Neuronal stem cell (in vitro differentiated cells): ENCODE results near the gene PTPRU.
A peak's percentile ranks its signal among the peaks of the same experiment; 100 is the strongest.
"Not testable (repeated sequence)": the region's sequence is repeated elsewhere in the genome, so short reads cannot be mapped to it uniquely, and the experiment has no call there.

Experiments
- DNase-seq: peaks from one replicate; pipeline ENCODE4 v3.0.0-alpha.2; 2013; ENCODE audit warnings: low spot score
- H2AFZ ChIP-seq: one replicate; pipeline ENCODE4 v1.6.1; 2013; ENCODE audit warnings: mild to moderate bottlenecking, low read length, inconsistent platforms
- H2AK5ac ChIP-seq: 2 replicates; pipeline ENCODE4 v1.6.1; 2013; ENCODE audit warnings: low read depth, mild to moderate bottlenecking, inconsistent platforms, low read length, moderate library complexity, mixed read lengths
- H2BK120ac ChIP-seq: 2 replicates; pipeline ENCODE4 v1.6.1; 2013; ENCODE audit warnings: low read depth, mild to moderate bottlenecking, inconsistent platforms, low read length, moderate library complexity, mixed read lengths
- H2BK12ac ChIP-seq: one replicate; pipeline ENCODE4 v1.6.1; 2013; ENCODE audit warnings: low read length, inconsistent platforms
- H2BK15ac ChIP-seq: 2 replicates; pipeline ENCODE4 v1.6.1; 2013; ENCODE audit warnings: mild to moderate bottlenecking, low read length, inconsistent platforms, mixed read lengths
- H2BK5ac ChIP-seq: one replicate; pipeline ENCODE4 v1.6.1; 2013; ENCODE audit warnings: inconsistent platforms, mild to moderate bottlenecking, low read length, moderate library complexity
- H3K14ac ChIP-seq: one replicate; pipeline ENCODE4 v1.6.1; 2013; ENCODE audit warnings: low read length, inconsistent platforms
- H3K18ac ChIP-seq: 2 replicates; pipeline ENCODE4 v1.6.1; 2013; ENCODE audit warnings: low read length, inconsistent platforms
- H3K23ac ChIP-seq: 2 replicates; pipeline ENCODE4 v1.6.1; 2013; ENCODE audit warnings: low read depth, mild to moderate bottlenecking, mixed read lengths, low read length, inconsistent platforms; ENCODE audit not compliant: poor library complexity
- H3K27ac ChIP-seq: replicated peaks from 3 replicates; pipeline ENCODE4 v1.5.1; 2013; ENCODE audit warnings: low read length, inconsistent platforms
- H3K27me3 ChIP-seq, 3 experiments: 2 replicates each; pipeline ENCODE4 v1.6.1; 2013; ENCODE audit warnings: low read length in 3 of 3, mild to moderate bottlenecking in 2 of 3, inconsistent platforms in 1 of 3, low read depth in 1 of 3, mixed read lengths in 1 of 3, moderate library complexity in 1 of 3; ENCODE audit not compliant: control insufficient read depth in 3 of 3, insufficient read depth in 3 of 3
- H3K36me3 ChIP-seq, 2 donors: replicated peaks in 1 of 2; 2 replicates each; pipeline ENCODE4 v1.6.1; 2013; ENCODE audit warnings: low read length in 2 of 2; ENCODE audit not compliant: control insufficient read depth in 2 of 2, insufficient read depth in 2 of 2
- H3K4ac ChIP-seq: 2 replicates; pipeline ENCODE4 v1.6.1; 2013; ENCODE audit warnings: inconsistent platforms, mild to moderate bottlenecking, low read length, moderate library complexity
- H3K4me1 ChIP-seq, 2 donors: 1 replicate in 1 of 2; 2 replicates in 1 of 2; pipeline ENCODE4 v1.6.1; 2013; ENCODE audit warnings: low read length in 2 of 2, low read depth in 1 of 2; ENCODE audit not compliant: control insufficient read depth in 2 of 2, insufficient read depth in 1 of 2
- H3K4me2 ChIP-seq: one replicate; pipeline ENCODE4 v1.6.1; 2013; ENCODE audit warnings: mild to moderate bottlenecking, low read length, inconsistent platforms; ENCODE audit not compliant: insufficient read depth, poor library complexity, severe bottlenecking
- H3K4me3 ChIP-seq, 2 donors: 2 replicates each; pipeline ENCODE4 v1.5.1; 2013; ENCODE audit warnings: low read length in 2 of 2, mild to moderate bottlenecking in 2 of 2, inconsistent platforms in 1 of 2, moderate library complexity in 1 of 2
- H3K79me1 ChIP-seq: one replicate; pipeline ENCODE4 v1.6.1; 2013; ENCODE audit warnings: low read depth, mild to moderate bottlenecking, inconsistent platforms, low read length, moderate library complexity
- H3K9ac ChIP-seq: one replicate; pipeline ENCODE4 v1.6.1; 2013; ENCODE audit warnings: mild to moderate bottlenecking, low read depth, low read length, inconsistent platforms; ENCODE audit not compliant: poor library complexity
- H3K9me3 ChIP-seq, 2 donors: replicated peaks in 1 of 2; 2 replicates each; pipeline versions ENCODE3 to v1.6.1; 2013; ENCODE audit warnings: low read length in 2 of 2, mild to moderate bottlenecking in 2 of 2, inconsistent platforms in 1 of 2, low read depth in 1 of 2, mixed read lengths in 1 of 2, moderate library complexity in 1 of 2; ENCODE audit not compliant: control insufficient read depth in 2 of 2, insufficient read depth in 1 of 2
- H4K8ac ChIP-seq: one replicate; pipeline ENCODE4 v1.6.1; 2013; ENCODE audit warnings: low read depth, mild to moderate bottlenecking, inconsistent platforms, low read length, moderate library complexity
- H4K91ac ChIP-seq: one replicate; pipeline ENCODE4 v1.6.1; 2013; ENCODE audit warnings: low read length, low read depth, mild to moderate bottlenecking, inconsistent platforms; ENCODE audit not compliant: poor library complexity
- WGBS, 2 donors: extraction: QIAGEN DNeasy Blood & Tissue Kit; methylation state at CpG; one replicate each; pipeline ENCODE4 v1.1.7; 2013; ENCODE audit warnings: missing lambda C conversion rate in 2 of 2, mixed read lengths in 1 of 2; ENCODE audit not compliant: insufficient read length in 2 of 2, insufficient replicate concordance in 1 of 2; ENCODE audit errors: extremely low coverage in 2 of 2; 5-methylcytosine and 5-hydroxymethylcytosine counted together

PTPRU gene

GRCh38 chr1:29232387-29232786, 3.9 kb upstream of the PTPRU start:
- Histone ChIP-seq H2BK12ac (no peak overlapping the region), H2BK5ac (no peak overlapping the region), H3K36me3 (no peaks in the 10 kb centered on the region), H3K18ac (no peak overlapping the region), H2AK5ac (no peak overlapping the region), H2AFZ (peak overlapping the region; percentile 17), H3K4me2 (no peak overlapping the region), H3K4ac (no peak overlapping the region), H4K91ac (no peak overlapping the region), H3K27ac (no peak overlapping the region), H3K14ac (no peak overlapping the region), H3K9me3 (peaks cover 0 to 6% of the 10 kb centered on the region in 2 donors), H2BK120ac (no peak overlapping the region), H3K79me1 (peaks cover 7% of the 10 kb centered on the region), H4K8ac (no peak overlapping the region), H3K9ac (no peak overlapping the region), H3K23ac (no peak overlapping the region), H2BK15ac (no peak overlapping the region), H3K27me3 (peaks cover 8 to 41% (median 18%) of the 10 kb centered on the region in 3 experiments), H3K4me1 (peaks cover 13 to 14% of the 10 kb centered on the region in 2 donors), H3K4me3 (no peak overlapping the region)
- DNase-seq = no peak
- WGBS, 2 donors = no CpG with 5 or more reads among the region's 3 CpGs

GRCh38 chr1:29233693-29234092, 2.6 kb upstream of the PTPRU start:
- Histone ChIP-seq H3K79me1 (peaks cover 7% of the 10 kb centered on the region), H3K36me3 (no peaks in the 10 kb centered on the region), H4K8ac (no peak overlapping the region), H3K4ac (no peak overlapping the region), H3K18ac (no peak overlapping the region), H3K9me3 (peaks cover 0 to 6% of the 10 kb centered on the region in 2 donors), H3K27me3 (peaks cover 8 to 52% (median 30%) of the 10 kb centered on the region in 3 experiments), H3K4me3 (no peak overlapping the region), H2AFZ (no peak overlapping the region), H3K23ac (no peak overlapping the region), H2BK5ac (no peak overlapping the region), H2BK15ac (no peak overlapping the region), H3K9ac (no peak overlapping the region), H3K4me2 (no peak overlapping the region), H4K91ac (no peak overlapping the region), H2AK5ac (no peak overlapping the region), H3K27ac (no peak overlapping the region), H2BK120ac (no peak overlapping the region), H2BK12ac (no peak overlapping the region), H3K4me1 (peaks cover 18 to 20% of the 10 kb centered on the region in 2 donors), H3K14ac (no peak overlapping the region)
- DNase-seq = no peak
- WGBS, 2 donors = no CpG with 5 or more reads among the region's 4 CpGs

GRCh38 chr1:29234471-29234870, 1.9 kb upstream of the PTPRU start:
- no CpG with 5 or more reads among the region's 1 CpG for WGBS, 2 donors
- Histone ChIP-seq H3K23ac (no peak overlapping the region), H3K9ac (no peak overlapping the region), H2AFZ (no peak overlapping the region), H3K14ac (no peak overlapping the region), H3K4ac (no peak overlapping the region), H3K27ac (no peak overlapping the region), H4K8ac (no peak overlapping the region), H3K4me1 (peaks cover 23 to 28% of the 10 kb centered on the region in 2 donors), H2BK15ac (no peak overlapping the region), H2BK120ac (no peak overlapping the region), H3K36me3 (no peaks in the 10 kb centered on the region), H3K79me1 (peaks cover 7% of the 10 kb centered on the region), H3K27me3 (peaks cover 8 to 60% (median 37%) of the 10 kb centered on the region in 3 experiments), H3K4me2 (no peak overlapping the region), H4K91ac (no peak overlapping the region), H2BK5ac (peak overlapping the region; percentile 31), H3K4me3 (no peak overlapping the region), H3K9me3 (peaks cover 0 to 6% of the 10 kb centered on the region in 2 donors), H2BK12ac (no peak overlapping the region), H2AK5ac (peak overlapping the region; percentile 40), H3K18ac (no peak overlapping the region)
- DNase-seq = no peak

- peaks cover 8 to 64% (median 40%) of the 10 kb centered on the region in 3 experiments for H3K27me3 ChIP-seq
Measured at GRCh38 chr1:29234881-29235280, 1.4 kb upstream of the PTPRU start.

More at GRCh38 chr1:29234881-29235280, 1.4 kb upstream of the PTPRU start:
- H3K9ac ChIP-seq, H3K27ac ChIP-seq, H3K4ac ChIP-seq, H2BK120ac ChIP-seq, H3K18ac ChIP-seq, H2BK12ac ChIP-seq, H3K79me1 ChIP-seq, H3K36me3 ChIP-seq, H3K4me2 ChIP-seq, H3K9me3 ChIP-seq, DNase-seq, H2BK15ac ChIP-seq, H3K4me3 ChIP-seq, H4K8ac ChIP-seq, H3K23ac ChIP-seq, H2AK5ac ChIP-seq, H3K14ac ChIP-seq, H4K91ac ChIP-seq, H2AFZ ChIP-seq, H2BK5ac ChIP-seq: not testable (repeated sequence)
- peaks cover 25 to 28% of the 10 kb centered on the region in 2 donors for H3K4me1 ChIP-seq
- no CpG with 5 or more reads among the region's 9 CpGs for WGBS, 2 donors
